ENCODE results near the gene HAT1.

Gene HAT1

DNA sequence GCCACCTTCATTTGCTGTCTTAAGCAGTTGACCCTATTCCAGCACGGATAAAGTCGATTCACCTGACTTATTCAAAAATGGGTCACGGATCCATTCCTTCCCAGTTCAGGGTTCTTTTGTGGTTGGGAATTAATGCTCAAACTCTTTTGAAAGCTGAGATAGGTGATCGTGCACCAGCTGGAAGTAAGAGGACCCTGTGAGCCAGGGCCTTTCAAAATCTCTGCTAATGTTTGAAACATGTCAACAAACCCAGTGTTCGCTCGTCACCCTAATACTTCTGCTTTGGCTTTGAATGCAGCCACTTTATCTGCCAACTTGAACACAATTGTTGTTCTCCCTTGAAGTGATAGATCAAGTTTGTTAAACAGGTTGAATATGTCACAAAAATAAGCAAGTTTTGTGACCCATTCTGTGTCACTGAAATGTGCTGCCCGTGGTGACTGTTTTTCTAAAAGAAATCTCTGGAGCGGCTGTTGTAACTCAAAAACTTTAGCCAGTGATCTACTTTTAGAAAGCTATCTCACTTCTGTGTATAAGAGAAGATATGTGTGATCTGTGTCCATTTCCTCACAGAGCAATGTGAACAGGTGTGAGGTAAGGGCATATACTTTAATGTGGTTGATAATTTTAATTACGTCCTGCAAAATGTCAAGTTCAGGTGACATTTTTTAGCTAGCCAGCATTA is 16.9 kb downstream of the HAT1 start:
- Mint-ChIP-seq H3K9me3 (no peaks in the 10 kb centered on the region), H3K27ac (no peak overlapping the region), H3K36me3 (ENCODE audit: insufficient read depth) (peaks cover 2% of the 10 kb centered on the region), H3K27me3 (no peaks in the 10 kb centered on the region), H3K4me1 (ENCODE audit: low read depth in 2 of 2) (peaks cover 13 to 49% of the 10 kb centered on the region in 2 donors), H3K4me3 (no peak overlapping the region)
- DNase-seq (no peak), ATAC-seq (replicated peaks) (no peak)

DNA sequence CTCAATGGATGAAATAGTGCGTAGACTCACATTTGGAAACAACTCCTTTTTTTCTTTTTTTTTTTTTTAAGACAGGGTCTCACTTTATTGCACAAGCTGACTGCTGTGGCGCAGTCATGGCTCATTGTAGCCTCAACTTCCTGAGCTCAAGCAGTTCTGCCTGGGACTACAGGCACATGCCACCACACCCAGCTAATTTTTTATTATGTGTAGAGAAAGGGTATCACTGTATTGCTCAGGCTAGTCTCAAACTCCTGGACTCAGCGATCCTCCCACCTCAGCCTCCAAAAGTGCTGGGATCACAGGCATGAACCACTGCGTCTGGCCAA is 17.4 kb downstream of the HAT1 start:
- ATAC-seq (replicated peaks) (no peak), DNase-seq (no peak)
- H3K27me3 Mint-ChIP-seq: no peaks in the 10 kb centered on the region
- no peak overlapping the region for H3K4me3 Mint-ChIP-seq
- no peak overlapping the region for H3K27ac Mint-ChIP-seq
- no peaks in the 10 kb centered on the region for H3K9me3 Mint-ChIP-seq
- H3K4me1 Mint-ChIP-seq (ENCODE audit: low read depth in 2 of 2): peaks cover 12 to 51% of the 10 kb centered on the region in 2 donors
- peaks cover 2% of the 10 kb centered on the region for H3K36me3 Mint-ChIP-seq (ENCODE audit: insufficient read depth)

GRCh38 chr2:171941316-171941699 is 19.0 kb downstream of the HAT1 start:
- H3K4me1 Mint-ChIP-seq (ENCODE audit: low read depth in 2 of 2): peaks cover 5 to 42% of the 10 kb centered on the region in 2 donors
- H3K27me3 Mint-ChIP-seq: no peaks in the 10 kb centered on the region
- ATAC-seq (replicated peaks) (no peak), DNase-seq (no peak)
- H3K4me3 Mint-ChIP-seq: no peak overlapping the region
- no peaks in the 10 kb centered on the region for H3K9me3 Mint-ChIP-seq
- peak overlapping the region in 1 of 2 donors; percentile 53 for H3K27ac Mint-ChIP-seq
- peaks cover 2% of the 10 kb centered on the region for H3K36me3 Mint-ChIP-seq (ENCODE audit: insufficient read depth)

DNA sequence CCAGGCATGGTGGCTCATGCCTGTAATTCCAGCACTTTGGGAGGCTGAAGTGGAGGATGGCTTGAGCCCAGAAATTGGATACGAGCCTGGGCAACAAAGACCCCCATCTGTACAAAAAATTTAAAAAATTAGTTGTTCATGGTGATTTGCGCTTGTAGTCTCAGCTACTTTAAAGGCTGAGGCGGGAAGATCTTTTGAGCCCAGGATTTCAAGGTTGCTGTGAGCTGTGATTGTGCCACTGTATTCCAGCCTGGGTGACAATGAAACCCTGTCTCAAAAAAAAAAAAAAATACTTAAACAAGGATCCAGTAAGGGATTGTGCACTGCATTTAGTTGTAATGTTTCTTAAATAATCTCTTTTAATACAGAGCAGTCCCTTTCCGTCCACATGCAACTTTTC is 21.6 kb downstream of the HAT1 start:
- ATAC-seq (replicated peaks) (no peak), DNase-seq (no peak)
- peaks cover 3 to 31% of the 10 kb centered on the region in 2 donors for H3K4me1 Mint-ChIP-seq (ENCODE audit: low read depth in 2 of 2)
- no peak overlapping the region for H3K27ac Mint-ChIP-seq
- no peaks in the 10 kb centered on the region for H3K27me3 Mint-ChIP-seq
- H3K36me3 Mint-ChIP-seq (ENCODE audit: insufficient read depth): peaks cover 11% of the 10 kb centered on the region
- H3K4me3 Mint-ChIP-seq: no peak overlapping the region
- no peaks in the 10 kb centered on the region for H3K9me3 Mint-ChIP-seq

GRCh38 chr2:171952276-171952675 is 30.0 kb downstream of the HAT1 start:
- ATAC-seq (replicated peaks): no peak
- Mint-ChIP-seq H3K27ac (no peak overlapping the region), H3K4me3 (no peak overlapping the region), H3K27me3 (no peaks in the 10 kb centered on the region), H3K9me3 (no peaks in the 10 kb centered on the region), H3K36me3 (ENCODE audit: insufficient read depth) (peaks cover 30% of the 10 kb centered on the region), H3K4me1 (ENCODE audit: low read depth in 2 of 2) (peaks cover 12 to 16% of the 10 kb centered on the region in 2 donors)
- DNase-seq: no peak

DNA sequence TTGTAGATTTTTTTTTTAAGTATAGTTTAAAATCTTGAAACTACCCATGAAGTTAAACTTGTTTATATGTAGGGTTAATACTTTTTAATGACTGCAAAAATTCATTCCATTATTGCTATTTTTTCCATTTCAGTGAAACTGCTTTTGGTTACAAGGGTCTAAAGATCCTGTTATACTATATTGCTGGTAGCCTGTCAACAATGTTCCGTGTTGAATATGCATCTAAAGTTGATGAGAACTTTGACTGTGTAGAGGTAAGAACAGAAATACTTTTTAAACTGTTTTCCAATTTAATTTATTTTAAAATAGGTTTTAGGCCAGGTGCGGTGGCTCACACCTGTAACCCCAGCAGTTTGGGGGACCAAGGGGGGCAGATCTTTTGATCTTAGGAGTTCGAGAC is 30.5 kb downstream of the HAT1 start:
- no peak overlapping the region for H3K4me3 Mint-ChIP-seq
- peaks cover 30% of the 10 kb centered on the region for H3K36me3 Mint-ChIP-seq (ENCODE audit: insufficient read depth)
- H3K9me3 Mint-ChIP-seq: no peaks in the 10 kb centered on the region
- peaks cover 12 to 16% of the 10 kb centered on the region in 2 donors for H3K4me1 Mint-ChIP-seq (ENCODE audit: low read depth in 2 of 2)
- no peak overlapping the region for H3K27ac Mint-ChIP-seq
- DNase-seq: no peak
- no peak for ATAC-seq (replicated peaks)
- H3K27me3 Mint-ChIP-seq: no peaks in the 10 kb centered on the region

- DNase-seq: no peak
- Mint-ChIP-seq H3K27ac (no peak overlapping the region), H3K36me3 (ENCODE audit: insufficient read depth) (peaks cover 18% of the 10 kb centered on the region), H3K4me1 (ENCODE audit: low read depth in 2 of 2) (peaks cover 16 to 20% of the 10 kb centered on the region in 2 donors), H3K4me3 (no peak overlapping the region), H3K27me3 (no peaks in the 10 kb centered on the region), H3K9me3 (no peaks in the 10 kb centered on the region)
- no peak for ATAC-seq (replicated peaks)
These were observed 34.0 kb downstream of the HAT1 start for GRCh38 chr2:171956135-171956825.

- H3K27ac Mint-ChIP-seq: no peak overlapping the region
- ATAC-seq (replicated peaks): no peak
- DNase-seq: no peak
These were observed 34.8 kb downstream of the HAT1 start for GRCh38 chr2:171957061-171957460.

GRCh38 chr2:171958475-171958874 is 36.2 kb downstream of the HAT1 start:
- ATAC-seq (replicated peaks) (no peak), DNase-seq (no peak)
- H3K27ac Mint-ChIP-seq: no peak overlapping the region
- H3K4me1 Mint-ChIP-seq (ENCODE audit: low read depth in 2 of 2): peaks cover 16 to 20% of the 10 kb centered on the region in 2 donors
- H3K4me3 Mint-ChIP-seq: no peak overlapping the region
- no peaks in the 10 kb centered on the region for H3K27me3 Mint-ChIP-seq
- H3K36me3 Mint-ChIP-seq (ENCODE audit: insufficient read depth): peaks cover 14% of the 10 kb centered on the region
- no peaks in the 10 kb centered on the region for H3K9me3 Mint-ChIP-seq

More at GRCh38 chr2:171957061-171957460, 34.8 kb downstream of the HAT1 start:
- Mint-ChIP-seq H3K27me3 (no peaks in the 10 kb centered on the region), H3K4me3 (no peak overlapping the region), H3K4me1 (ENCODE audit: low read depth in 2 of 2) (peaks cover 16 to 20% of the 10 kb centered on the region in 2 donors), H3K9me3 (no peaks in the 10 kb centered on the region), H3K36me3 (ENCODE audit: insufficient read depth) (peaks cover 18% of the 10 kb centered on the region)

GRCh38 chr2:171959998-171960397 is 37.7 kb downstream of the HAT1 start:
- no peak overlapping the region for H3K4me3 Mint-ChIP-seq
- ATAC-seq (replicated peaks) (no peak), DNase-seq (no peak)
- H3K27me3 Mint-ChIP-seq: no peaks in the 10 kb centered on the region
- H3K9me3 Mint-ChIP-seq: no peaks in the 10 kb centered on the region
- H3K36me3 Mint-ChIP-seq (ENCODE audit: insufficient read depth): peaks cover 11% of the 10 kb centered on the region
- H3K27ac Mint-ChIP-seq: peak overlapping the region in 1 of 2 donors; percentile 30
- peaks cover 7 to 9% of the 10 kb centered on the region in 2 donors for H3K4me1 Mint-ChIP-seq (ENCODE audit: low read depth in 2 of 2)

DNA sequence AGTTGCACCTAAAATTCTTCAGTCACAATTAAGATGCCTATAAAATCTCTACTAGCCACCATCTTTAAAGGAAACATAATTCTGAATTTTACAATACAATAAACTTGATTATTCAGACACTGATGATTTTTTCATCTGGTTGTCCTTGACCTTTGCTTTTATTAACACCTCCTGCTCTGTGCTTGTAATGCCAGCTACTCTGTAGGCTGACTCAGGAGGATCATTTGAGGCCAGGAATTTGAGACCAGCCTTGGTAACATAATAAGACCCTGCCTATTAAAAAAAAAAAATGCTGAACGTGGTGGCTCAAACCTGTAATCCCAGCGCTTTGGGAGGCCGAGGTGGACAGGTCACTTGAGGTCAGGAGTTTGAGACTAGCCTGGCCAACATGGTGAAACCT is 38.3 kb downstream of the HAT1 start:
- H3K4me3 Mint-ChIP-seq: no peak overlapping the region
- H3K27ac Mint-ChIP-seq: no peak overlapping the region
- ATAC-seq (replicated peaks) (no peak), DNase-seq (no peak)
- peaks cover 5 to 6% of the 10 kb centered on the region in 2 donors for H3K4me1 Mint-ChIP-seq (ENCODE audit: low read depth in 2 of 2)
- H3K9me3 Mint-ChIP-seq: no peaks in the 10 kb centered on the region
- H3K36me3 Mint-ChIP-seq (ENCODE audit: insufficient read depth): peaks cover 7% of the 10 kb centered on the region
- no peaks in the 10 kb centered on the region for H3K27me3 Mint-ChIP-seq

DNA sequence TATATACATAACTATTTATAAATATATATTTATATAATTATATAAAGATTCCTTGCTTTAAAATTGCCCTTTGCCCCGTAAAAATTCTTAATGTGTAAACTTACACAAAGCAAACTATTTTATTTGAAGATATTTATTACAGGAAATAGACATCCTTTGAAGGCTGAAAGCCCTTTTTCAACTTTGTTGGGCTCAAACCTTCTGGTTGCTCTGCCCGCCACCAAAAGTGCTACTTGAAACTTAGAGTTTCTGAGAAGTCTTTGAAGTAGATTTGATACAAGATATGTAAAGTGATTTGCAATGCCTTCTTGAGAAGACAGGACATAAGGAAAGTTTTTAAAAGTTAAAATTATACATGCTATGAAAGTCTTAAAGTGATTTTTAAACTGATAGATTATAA is 40.9 kb downstream of the HAT1 start:
- Mint-ChIP-seq H3K9me3 (no peaks in the 10 kb centered on the region), H3K4me1 (ENCODE audit: low read depth in 2 of 2) (peaks cover 4 to 8% of the 10 kb centered on the region in 2 donors), H3K27ac (peak overlapping the region in 1 of 2 donors; percentile 35), H3K4me3 (no peak overlapping the region), H3K36me3 (ENCODE audit: insufficient read depth) (peaks cover 7% of the 10 kb centered on the region), H3K27me3 (no peaks in the 10 kb centered on the region)
- DNase-seq (no peak), ATAC-seq (replicated peaks) (no peak)

DNA sequence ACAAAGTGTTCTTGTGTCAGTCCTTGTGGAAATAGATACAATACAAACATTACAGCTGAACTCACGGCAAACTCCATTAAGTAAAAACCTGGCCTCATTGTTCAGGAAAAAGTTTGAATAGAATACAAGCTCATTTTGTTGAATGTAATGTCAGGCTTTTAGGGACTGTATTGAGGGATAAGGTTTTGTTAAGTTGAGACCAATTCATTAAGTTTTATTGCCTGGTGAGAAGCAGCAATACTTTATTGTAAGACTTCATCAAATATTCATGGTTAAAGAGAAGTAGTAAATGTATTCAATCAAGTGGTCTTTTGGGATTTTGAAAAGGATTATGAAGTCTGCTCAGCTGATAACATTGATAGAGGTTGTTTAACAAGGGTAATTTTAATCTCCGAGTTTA is 42.0 kb downstream of the HAT1 start:
- H3K4me3 Mint-ChIP-seq: no peak overlapping the region
- no peaks in the 10 kb centered on the region for H3K9me3 Mint-ChIP-seq
- DNase-seq (no peak), ATAC-seq (replicated peaks) (no peak)
- H3K4me1 Mint-ChIP-seq (ENCODE audit: low read depth in 2 of 2): peaks cover 4% of the 10 kb centered on the region in 2 donors
- H3K36me3 Mint-ChIP-seq (ENCODE audit: insufficient read depth): no peaks in the 10 kb centered on the region
- no peaks in the 10 kb centered on the region for H3K27me3 Mint-ChIP-seq
- no peak overlapping the region for H3K27ac Mint-ChIP-seq

GRCh38 chr2:171965238-171965637 is 43.0 kb downstream of the HAT1 start:
- Mint-ChIP-seq H3K4me1 (ENCODE audit: low read depth in 2 of 2) (peaks cover 0 to 4% of the 10 kb centered on the region in 2 donors), H3K27me3 (no peaks in the 10 kb centered on the region), H3K27ac (no peak overlapping the region), H3K9me3 (no peaks in the 10 kb centered on the region), H3K36me3 (ENCODE audit: insufficient read depth) (peaks cover 8% of the 10 kb centered on the region), H3K4me3 (no peak overlapping the region)
- ATAC-seq (replicated peaks) (no peak), DNase-seq (no peak)
